ENCODE data around the gene OR5H2.

DNA sequence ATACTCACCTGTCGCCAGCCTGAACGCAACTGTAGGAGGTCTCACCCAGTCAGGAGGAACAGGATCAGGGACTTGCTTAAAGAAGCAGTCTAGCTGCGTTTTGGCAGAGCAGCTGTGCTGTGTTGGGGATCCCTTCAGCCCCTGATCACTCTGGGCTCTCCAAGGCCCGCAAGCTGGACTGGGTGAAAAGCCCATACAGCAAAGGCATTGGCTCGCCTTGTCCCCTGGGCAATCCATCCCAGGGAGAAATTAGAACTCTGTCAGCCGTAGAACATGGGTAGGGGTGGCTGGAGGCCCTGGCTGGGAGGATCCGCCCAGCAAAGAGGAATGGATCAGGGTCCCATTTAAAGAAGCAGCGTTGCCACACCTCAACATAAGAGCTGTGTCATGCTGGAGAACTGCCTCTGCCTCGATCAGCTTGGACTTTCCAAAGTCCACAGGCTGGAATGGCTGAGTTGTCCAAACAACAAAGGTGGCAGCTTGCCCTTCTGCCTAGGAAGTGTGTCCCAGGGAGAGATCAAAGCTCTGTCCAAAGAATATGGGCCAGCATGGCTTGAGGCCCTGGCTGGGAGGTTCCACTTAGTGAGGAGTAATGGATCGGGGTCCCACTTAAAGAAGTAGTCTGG, 9.1 kb downstream of the OR5H2 start:
- TF ChIP-seq, protein P1, sequence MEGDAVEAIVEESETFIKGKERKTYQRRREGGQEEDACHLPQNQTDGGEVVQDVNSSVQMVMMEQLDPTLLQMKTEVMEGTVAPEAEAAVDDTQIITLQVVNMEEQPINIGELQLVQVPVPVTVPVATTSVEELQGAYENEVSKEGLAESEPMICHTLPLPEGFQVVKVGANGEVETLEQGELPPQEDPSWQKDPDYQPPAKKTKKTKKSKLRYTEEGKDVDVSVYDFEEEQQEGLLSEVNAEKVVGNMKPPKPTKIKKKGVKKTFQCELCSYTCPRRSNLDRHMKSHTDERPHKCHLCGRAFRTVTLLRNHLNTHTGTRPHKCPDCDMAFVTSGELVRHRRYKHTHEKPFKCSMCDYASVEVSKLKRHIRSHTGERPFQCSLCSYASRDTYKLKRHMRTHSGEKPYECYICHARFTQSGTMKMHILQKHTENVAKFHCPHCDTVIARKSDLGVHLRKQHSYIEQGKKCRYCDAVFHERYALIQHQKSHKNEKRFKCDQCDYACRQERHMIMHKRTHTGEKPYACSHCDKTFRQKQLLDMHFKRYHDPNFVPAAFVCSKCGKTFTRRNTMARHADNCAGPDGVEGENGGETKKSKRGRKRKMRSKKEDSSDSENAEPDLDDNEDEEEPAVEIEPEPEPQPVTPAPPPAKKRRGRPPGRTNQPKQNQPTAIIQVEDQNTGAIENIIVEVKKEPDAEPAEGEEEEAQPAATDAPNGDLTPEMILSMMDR (optimal IDR thresholded peaks at IDR 0.05 in 1 of 3, IDR thresholded peaks at IDR 0.05 in 1 of 3, conservative IDR thresholded peaks at IDR 0.05 in 1 of 3; ENCODE audit: extremely low read depth in 1 of 3, insufficient read depth in 2 of 3, low read length in 3 of 3), result no peak
- no peak for TF ChIP-seq EZH2 (IDR thresholded peaks at IDR 0.05; ENCODE audit: low read length)
